Daoy (cell line): ENCODE results near the gene NTN1. TPM values are rescaled to one million over a fixed set of nuclear protein-coding genes. Genes with fewer than 3 reads are reported as not detected.
A peak's percentile ranks its signal among the peaks of the same experiment; 100 is the strongest.

Experiments used
- DNase-seq: peaks from one replicate; pipeline ENCODE4 v3.0.0-alpha.2; 2015; ENCODE audit warnings: low read depth
- total RNA-seq: library from RNA; depleted of rRNA; stranded (reverse); fragments of >200 nt; shearing (Covaris generic); gene quantifications from 2 replicates; pipeline ENCODE4 v1.2.3, GENCODE V29; 2014

The NTN1 gene
- total RNA-seq, 1 experiment from 2014 or later, result 7.1 TPM

DNA sequence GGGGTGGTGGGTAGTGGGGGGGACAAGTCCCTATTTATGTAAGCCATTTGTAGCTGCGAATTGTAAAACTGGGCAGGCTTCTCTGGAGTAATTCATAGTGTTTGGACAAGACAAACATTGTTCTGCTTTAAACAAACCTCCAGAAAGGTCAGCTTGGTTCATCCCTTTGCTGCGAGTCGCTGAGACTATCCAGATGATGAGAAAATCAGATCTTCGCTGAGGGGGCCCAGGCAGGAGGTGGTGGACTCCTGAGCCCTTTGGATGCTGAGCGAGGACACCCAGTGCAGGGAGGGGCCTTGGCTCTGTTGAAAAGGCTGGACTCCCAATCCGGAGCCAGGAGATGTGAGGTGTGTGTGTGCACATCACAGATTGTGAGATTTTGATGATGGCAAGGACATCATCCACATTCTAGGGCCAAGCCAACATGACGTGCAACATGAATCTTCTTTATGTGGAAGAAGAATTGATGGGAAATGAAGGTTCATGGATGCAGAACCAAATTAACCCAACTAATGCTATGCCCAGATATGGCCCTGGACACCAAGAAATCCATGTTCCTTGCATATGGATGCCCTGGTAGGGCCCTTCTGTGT, 15.0 kb upstream of the NTN1 start:
- no peak for DNase-seq

GRCh38 chr17:9007052-9007714, 14.1 kb upstream of the NTN1 start:
- no peak for DNase-seq

DNA sequence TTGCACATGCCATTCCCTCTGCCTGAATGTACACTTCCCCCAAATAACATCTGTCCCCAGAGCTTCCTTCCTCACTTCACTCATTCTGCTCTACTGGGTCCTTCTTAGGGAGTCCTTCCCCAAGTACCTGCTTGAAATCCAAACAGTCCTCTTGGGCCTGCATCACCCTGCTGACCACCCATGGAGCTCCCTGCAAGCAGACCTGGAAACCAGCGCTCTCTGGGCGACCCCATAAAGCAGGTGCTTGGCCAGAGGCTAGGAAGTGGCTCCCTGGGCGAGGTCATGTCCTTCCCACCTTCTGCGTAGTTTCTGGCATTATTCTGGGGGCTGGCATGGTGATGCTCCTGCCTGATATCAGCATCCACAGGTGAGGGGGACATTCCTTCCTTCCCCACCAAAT, 12.2 kb upstream of the NTN1 start:
- DNase-seq, result no peak

DNA sequence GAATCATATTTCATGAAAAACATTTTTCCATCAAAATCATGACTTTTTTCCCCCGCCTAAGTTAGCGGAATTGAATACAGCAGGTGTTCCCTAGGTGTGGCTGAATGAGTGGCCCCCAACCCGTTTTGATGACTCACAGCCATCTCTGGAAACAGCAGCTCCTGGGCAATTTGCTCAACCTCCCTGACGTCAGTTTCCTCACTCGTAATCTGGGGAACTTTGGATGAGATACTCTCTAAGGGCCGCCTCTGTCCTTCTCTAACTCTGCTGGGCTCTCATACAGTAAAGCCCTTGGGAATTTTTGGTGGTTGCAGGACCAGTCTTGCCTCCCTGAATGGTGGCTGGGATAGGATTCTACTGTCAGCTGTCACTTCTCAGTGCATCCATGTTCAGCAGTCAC, 11.6 kb upstream of the NTN1 start:
- peak; percentile 50 for DNase-seq

GRCh38 chr17:9011001-9011400, 10.3 kb upstream of the NTN1 start:
- DNase-seq, result no peak

- no peak for DNase-seq
Observed at GRCh38 chr17:9016941-9017552, 4.3 kb upstream of the NTN1 start.

DNA sequence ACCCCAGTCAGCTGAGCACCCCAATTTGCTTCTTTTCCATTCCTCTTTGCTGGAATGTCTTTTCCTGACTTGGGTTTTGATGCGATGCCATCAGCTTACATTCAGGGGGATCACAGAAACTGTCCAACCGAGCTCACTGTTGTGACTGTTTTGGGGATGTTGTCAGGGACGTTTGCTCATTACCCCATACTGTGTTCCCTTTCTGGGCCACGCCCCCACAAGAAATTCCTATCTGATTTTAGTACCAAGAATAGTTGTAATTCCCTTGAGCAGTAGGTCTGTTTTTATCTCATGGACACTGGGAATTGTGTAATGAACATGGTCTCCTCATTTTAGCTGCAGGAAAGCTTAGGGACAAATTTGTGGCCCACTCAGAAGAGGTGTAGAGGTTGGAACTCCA, 2.6 kb upstream of the NTN1 start:
- DNase-seq, result no peak

GRCh38 chr17:9020096-9020823, 1.1 kb upstream of the NTN1 start:
- DNase-seq, result no peak

DNA sequence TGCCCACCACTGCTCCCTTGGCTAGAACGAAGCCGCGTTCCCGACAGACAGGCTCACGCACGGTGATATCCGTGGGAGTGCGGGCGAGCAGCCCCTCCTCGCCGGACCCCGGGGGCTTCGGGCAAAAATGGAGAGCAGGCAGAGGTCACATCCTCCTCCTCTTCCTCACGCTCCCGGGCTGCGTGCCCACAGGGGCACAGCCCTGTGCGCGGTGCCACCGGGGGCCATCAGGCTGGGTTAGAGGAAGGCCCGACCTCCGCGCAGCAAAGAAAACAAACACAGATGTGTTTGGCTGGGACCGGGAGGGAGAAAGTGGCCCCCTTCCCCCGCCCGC, 519 bp upstream of the NTN1 start:
- no peak for DNase-seq

DNA sequence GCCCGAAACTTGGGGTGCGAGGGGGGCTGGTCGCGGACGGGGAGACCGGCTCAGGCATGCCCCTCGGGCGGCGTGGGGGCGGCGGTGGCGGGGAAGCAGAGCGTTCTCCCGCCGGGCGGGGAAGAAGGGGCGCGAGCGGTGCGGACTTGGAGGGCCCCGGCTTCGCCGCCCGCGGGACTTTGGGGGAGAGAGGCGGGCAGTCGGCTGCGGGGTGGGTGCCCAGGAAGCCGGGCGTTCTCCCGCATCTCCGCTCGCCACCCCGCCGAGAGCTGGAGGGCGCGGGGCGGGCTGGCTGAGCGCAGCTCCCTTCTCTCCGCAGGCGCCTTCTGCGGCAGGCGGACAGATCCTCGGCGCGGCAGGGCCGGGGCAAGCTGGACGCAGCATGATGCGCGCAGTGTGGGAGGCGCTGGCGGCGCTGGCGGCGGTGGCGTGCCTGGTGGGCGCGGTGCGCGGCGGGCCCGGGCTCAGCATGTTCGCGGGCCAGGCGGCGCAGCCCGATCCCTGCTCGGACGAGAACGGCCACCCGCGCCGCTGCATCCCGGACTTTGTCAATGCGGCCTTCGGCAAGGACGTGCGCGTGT, 772 bp downstream of the NTN1 start:
- DNase-seq, result peak; percentile 61

DNA sequence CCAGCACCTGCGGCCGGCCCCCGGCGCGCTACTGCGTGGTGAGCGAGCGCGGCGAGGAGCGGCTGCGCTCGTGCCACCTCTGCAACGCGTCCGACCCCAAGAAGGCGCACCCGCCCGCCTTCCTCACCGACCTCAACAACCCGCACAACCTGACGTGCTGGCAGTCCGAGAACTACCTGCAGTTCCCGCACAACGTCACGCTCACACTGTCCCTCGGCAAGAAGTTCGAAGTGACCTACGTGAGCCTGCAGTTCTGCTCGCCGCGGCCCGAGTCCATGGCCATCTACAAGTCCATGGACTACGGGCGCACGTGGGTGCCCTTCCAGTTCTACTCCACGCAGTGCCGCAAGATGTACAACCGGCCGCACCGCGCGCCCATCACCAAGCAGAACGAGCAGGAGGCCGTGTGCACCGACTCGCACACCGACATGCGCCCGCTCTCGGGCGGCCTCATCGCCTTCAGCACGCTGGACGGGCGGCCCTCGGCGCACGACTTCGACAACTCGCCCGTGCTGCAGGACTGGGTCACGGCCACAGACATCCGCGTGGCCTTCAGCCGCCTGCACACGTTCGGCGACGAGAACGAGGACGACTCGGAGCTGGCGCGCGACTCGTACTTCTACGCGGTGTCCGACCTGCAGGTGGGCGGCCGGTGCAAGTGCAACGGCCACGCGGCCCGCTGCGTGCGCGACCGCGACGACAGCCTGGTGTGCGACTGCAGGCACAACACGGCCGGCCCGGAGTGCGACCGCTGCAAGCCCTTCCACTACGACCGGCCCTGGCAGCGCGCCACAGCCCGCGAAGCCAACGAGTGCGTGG, 1.5 kb downstream of the NTN1 start:
- DNase-seq, result no peak

GRCh38 chr17:9023392-9024218, 2.3 kb downstream of the NTN1 start:
- no peak for DNase-seq

DNA sequence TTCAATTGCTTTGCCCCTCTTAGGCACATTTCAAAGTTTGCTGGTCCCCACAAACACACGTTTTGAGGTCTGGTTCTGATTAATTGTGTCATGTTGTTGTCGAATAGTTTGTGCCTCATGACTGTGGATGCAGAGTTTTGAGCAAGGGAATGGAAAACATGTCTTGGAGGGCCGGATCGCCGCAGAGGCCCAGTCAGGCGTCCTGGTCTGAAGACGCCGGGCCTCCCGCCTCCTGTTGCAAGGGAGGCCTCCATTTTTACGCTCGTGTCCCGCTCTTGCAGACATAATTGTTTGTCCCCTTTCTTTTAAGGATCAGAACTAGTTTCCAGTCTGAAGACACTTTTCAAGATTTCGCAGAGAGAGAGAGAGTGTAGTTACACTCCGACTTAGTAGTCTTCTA, 3.2 kb downstream of the NTN1 start:
- DNase-seq, result no peak

DNA sequence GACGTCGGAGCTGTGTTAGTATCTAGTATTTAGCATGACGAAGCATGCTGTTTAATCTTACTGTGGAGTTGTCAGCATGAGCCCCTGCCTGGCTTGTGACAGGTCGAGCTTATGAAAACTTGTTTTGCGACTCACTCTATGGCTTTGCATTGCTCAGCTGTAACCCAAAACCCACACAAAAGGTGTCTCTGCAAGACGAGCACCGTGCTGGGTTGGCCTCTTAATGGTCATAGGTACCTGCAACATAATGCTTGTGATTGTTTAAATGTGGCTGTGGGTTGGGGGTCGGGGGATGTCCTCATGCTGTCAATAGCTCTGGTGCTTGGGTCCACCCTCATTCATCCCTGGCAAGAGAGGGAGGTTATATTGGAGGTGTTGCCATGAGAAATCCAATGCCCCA, 5.4 kb downstream of the NTN1 start:
- DNase-seq, result no peak

GRCh38 chr17:9028202-9028987, 7.1 kb downstream of the NTN1 start:
- DNase-seq, result no peak

DNA sequence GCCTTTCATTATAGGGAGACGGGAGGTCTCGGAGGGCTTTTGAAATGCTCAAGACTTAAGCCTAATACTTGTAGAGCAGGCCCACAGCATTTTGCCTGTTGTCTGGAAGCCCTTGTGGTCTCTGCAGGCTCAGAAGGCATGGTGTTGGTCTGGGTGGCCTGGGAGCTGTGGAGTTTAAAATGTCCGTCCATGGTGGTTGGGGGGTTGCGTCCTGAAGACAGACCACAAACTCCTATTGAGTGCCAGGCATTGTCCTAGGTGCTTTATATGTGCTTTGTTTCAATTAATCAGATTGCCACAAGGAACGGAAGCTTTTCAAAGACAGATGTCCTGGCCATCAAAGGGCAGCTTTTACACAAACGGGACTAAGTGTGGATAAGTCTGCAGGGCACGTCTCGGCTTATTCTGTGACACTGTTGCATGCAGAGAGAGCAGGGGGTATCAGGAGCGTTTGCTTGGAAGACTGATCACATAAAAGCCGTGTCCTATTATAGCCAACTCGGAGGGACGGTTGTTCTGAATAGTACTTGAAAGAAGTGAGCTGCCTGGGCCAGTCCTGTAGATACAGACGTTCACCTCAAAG, 7.8 kb downstream of the NTN1 start:
- DNase-seq, result no peak

DNA sequence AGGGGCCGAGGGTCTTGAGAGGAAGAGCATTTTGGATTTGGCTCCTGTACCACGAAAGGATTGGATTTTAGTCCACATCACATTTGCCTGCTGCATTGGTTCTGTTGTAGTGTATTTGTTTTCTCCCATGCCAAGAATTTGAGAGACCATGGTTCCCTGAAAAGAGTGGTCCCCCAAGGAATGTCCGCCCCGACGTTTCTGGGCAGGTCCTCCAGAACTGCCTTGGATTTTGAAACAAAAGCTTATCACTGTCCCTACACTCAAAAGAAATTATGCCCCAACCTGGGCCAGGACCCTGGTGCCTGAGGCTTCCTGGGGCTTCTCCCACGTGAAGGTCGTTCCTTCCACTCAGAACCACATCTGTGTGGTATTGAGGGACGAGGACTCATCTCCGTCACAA, 10.8 kb downstream of the NTN1 start:
- DNase-seq, result no peak

DNA sequence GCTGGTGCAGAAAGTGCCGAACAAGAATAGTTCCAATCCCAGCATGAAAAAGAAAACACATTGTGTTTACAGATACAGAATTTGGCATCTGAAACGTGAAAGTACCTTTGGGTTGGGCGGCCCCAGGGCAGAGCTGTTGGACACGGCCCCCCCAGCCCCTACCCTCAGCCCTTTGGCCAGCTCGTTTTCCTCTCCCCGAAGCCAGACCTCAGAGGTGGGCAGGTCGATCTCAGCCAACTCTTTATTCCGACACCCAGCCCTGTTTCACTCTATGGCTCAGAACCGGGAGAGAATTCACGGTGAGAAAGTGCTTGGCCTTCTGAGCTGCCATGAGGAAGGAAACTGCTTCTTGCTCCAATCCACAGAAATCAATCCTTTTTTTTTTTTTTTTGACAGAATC, 11.3 kb downstream of the NTN1 start:
- no peak for DNase-seq

DNA sequence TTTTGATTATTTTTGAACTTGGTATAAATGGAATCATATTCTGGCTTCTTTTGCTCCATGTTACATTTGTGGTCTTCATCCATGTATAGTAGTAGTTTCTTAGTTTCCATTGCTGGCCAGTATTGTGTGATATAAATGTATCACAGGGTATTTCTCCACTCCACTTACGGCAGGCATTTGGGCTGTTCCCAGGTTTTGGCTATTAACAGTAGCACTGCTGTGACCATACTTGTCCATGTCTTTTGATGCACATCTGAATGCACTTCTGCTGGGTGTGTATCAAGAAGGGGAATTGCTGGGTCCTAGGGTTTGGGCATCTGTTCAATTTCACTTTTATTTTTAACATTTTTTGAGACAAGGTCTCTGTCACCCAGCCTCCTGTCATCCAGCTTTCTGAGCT, 13.9 kb downstream of the NTN1 start:
- DNase-seq, result no peak

DNA sequence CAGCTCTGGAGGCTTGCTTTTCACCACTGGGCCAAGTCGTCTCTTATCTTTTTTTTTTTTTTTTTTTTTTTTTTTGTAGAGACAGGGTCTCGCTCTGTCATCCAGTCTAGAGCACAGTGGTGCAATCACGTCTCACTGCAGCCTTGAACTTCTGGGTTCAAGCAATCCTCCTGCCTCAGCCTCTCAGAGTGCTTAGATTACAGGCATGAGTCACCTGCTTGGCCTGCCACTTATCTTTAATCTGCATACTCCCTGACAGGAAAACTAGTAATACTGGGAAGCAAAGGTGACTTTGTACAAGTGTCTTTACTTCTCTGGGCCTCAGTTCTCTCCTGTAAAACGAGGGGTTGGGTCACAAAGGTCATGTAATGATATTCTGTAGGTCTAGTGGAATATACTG, 15.0 kb downstream of the NTN1 start:
- no peak for DNase-seq
